Lower leg skin (tissue), 4 donors: ENCODE results near the gene AFAP1L1. TPM values are rescaled to one million over a fixed set of nuclear protein-coding genes. Genes with fewer than 3 reads are reported as not detected.

ENCODE experiments used
- DNase-seq, 2 donors: peaks; one replicate each; pipeline ENCODE4 v3.0.0-alpha.2; 2019; ENCODE audit warnings: low spot score in 2 of 2
- H3K4me3 ChIP-seq: fragments of 200-600 bp; sonication (generic); 2 replicates; pipeline ENCODE4 v1.5.1; 2017; ENCODE audit warnings: mild to moderate bottlenecking, low read depth; ENCODE audit not compliant: poor library complexity, severe bottlenecking
- POLR2A ChIP-seq, 2 donors: fragments of 450-650 bp; IDR thresholded peaks; one replicate each; pipeline ENCODE4 v1.6.1; 2016 to 2017; ENCODE audit warnings: antibody characterized with exemption in 2 of 2, mild to moderate bottlenecking in 1 of 2, moderate library complexity in 1 of 2
- WGBS, 2 donors: methylation state at CpG; one replicate each; pipeline ENCODE4 v1.1.5; 2018; 5-methylcytosine and 5-hydroxymethylcytosine counted together
- intact Hi-C: fragments of 100-400 bp; cut with DNase I; formaldehyde crosslinking; loops from one replicate; pipeline ENCODE4 v1.15.0; 2023; ENCODE audit warnings: low total_unique reads
- total RNA-seq, 4 donors: library from RNA; depleted of rRNA; stranded (reverse); fragments of >200 nt; gene quantifications; one replicate each; pipeline ENCODE4 v1.1.0, GENCODE V29; 2016
- TF ChIP-seq, protein P1 (sequence below), 3 donors: fragments of 450-650 bp; IDR thresholded peaks; one replicate each; pipeline ENCODE4 v1.5.1; 2016; ENCODE audit warnings: antibody characterized with exemption in 3 of 3, mild to moderate bottlenecking in 3 of 3, moderate library complexity in 2 of 3

AFAP1L1 gene
- total RNA-seq, 4 donors from 2014 or later, result 6.3 to 10.8 (median 8.0) TPM

DNA sequence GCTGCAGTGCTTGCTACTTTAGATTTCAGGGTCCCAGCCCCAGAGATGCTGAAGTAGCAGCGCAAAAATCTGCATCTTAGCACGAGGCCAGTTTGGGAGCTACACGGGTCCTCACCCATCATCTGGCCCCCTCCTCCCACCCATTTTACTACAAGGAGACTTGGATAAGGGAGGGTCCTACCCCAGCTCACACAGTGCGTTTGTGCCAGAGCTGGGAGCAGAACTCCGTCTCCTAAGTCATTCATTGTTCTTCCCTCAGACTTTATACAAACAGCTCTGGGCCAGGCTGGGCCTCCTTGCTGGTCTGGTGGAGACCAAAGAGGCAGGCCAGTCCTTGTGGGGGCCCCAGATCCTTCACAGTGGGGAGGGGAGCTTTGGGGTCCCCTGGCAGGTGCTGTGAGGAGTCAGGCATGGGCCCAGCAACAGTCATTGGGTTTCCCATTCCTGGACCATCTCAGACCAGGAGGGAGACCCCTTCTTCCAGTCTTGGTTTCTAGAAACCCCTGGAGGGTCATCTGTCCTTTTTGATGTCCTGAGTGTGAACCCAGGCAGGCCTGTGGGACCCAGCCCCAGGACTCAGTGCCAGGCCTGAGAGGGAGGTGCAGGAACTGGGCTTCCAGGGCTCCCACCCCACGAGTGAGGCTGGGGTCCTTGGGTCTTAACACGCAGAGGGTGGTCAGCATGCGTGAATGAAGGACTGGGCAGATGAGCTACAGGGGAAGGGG is 109.8 kb downstream of the AFAP1L1 start:
- TF ChIP-seq, protein P1, sequence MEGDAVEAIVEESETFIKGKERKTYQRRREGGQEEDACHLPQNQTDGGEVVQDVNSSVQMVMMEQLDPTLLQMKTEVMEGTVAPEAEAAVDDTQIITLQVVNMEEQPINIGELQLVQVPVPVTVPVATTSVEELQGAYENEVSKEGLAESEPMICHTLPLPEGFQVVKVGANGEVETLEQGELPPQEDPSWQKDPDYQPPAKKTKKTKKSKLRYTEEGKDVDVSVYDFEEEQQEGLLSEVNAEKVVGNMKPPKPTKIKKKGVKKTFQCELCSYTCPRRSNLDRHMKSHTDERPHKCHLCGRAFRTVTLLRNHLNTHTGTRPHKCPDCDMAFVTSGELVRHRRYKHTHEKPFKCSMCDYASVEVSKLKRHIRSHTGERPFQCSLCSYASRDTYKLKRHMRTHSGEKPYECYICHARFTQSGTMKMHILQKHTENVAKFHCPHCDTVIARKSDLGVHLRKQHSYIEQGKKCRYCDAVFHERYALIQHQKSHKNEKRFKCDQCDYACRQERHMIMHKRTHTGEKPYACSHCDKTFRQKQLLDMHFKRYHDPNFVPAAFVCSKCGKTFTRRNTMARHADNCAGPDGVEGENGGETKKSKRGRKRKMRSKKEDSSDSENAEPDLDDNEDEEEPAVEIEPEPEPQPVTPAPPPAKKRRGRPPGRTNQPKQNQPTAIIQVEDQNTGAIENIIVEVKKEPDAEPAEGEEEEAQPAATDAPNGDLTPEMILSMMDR (IDR thresholded peaks at IDR 0.05), result no peak
- TF ChIP-seq POLR2A (IDR thresholded peaks at IDR 0.05), result no peak
- no peak overlapping the region for H3K4me3 ChIP-seq
- no peak for DNase-seq
- intact Hi-C loops, result loop anchor here (5.0 to 10.0 kb wide), 3 partner anchors 51 to 236 kb away; no protein-coding TSS in a partner anchor
- 49 to 58% methylated on average over 8 of the region's 8 CpGs for WGBS, 2 donors

DNA sequence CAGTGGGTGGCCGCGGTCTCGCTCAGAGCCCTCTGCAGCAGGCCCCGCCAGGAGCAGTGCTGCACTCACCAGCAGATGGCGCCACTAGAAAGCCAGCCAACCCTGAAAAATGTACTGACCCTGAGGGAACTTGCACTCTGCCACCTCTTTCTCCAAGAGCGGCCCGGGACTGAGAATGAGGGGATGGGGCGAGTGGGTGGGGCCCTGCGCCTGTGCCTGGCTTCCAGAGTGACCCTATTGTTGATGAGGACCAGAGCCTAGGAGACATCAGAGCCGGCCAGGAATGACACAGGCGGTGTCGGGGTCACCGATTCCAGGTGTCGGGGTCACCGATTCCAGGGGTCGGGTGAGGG is 110.3 kb downstream of the AFAP1L1 start:
- TF ChIP-seq, protein P1 (IDR thresholded peaks at IDR 0.05), result peak in 1 of 3 donors; percentile 68
- TF ChIP-seq POLR2A (IDR thresholded peaks at IDR 0.05), result no peak
- 26% methylated on average over 16 of the region's 16 CpGs for WGBS, 2 donors
- peak; percentile 68 to 95 for DNase-seq
- H3K4me3 ChIP-seq, result no peak overlapping the region
- intact Hi-C loops, result loop anchor here (5.0 to 10.0 kb wide), 3 partner anchors 50 to 235 kb away; no protein-coding TSS in a partner anchor

DNA sequence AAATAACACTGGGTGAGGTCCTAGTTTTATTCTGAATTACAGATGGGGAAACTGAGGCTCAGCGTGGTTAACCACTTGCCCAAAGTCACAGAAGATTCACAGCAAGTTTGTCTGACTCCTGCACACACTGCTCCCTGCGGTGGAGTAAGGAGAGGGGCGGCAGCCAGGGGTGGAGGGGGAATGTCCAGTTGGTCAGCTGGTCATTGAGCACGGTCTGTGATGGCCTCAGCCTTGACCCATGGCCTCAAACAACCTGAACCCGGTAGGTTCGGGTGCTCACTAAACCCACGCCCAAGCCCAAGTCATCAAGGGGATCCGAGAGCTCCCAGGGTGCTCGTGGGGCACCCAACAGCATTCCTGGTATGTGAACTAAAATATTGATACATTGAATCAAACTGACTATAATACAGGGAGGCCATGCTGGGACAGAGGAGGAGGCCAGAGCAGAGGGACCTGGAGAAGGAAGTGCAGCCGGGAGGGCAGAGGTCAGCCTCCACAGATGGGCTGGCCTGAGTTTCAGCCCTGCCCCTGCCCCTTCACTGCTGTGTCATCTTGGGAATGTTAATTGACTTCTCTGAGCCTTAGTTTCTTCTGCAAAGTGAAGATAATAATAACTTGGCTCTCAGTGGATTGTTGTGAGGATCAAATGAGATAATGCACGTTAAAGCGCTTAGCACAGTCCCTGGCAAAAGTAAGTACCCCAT is 111.0 kb downstream of the AFAP1L1 start:
- intact Hi-C loops, result loop anchor here (5.0 to 10.0 kb wide), 3 partner anchors 50 to 235 kb away; no protein-coding TSS in a partner anchor
- no peak for DNase-seq
- no peak for TF ChIP-seq POLR2A (IDR thresholded peaks at IDR 0.05)
- TF ChIP-seq, protein P1 (IDR thresholded peaks at IDR 0.05), result no peak
- WGBS, 2 donors, result 73 to 80% methylated on average over 12 of the region's 12 CpGs
- no peak overlapping the region for H3K4me3 ChIP-seq

DNA sequence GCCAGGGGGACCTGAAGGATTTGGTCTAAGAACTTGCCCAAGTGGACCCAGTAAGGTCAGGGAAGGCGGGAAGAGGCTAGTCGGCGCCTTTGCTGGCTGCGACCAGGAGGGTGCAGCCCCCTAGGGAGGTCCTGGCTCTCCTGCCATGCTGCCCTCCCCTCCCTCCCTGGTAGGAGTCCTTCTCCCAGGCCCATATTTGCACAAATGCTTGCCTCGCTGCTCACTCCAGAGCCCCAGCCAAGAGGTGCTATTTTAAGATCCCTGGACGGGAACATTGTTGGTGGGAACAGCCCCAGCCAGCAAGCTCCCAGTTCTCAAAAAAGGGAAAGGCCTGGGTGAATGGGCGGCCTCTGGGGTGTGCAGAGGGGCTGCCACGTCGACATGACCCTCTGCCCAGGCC is 111.7 kb downstream of the AFAP1L1 start:
- WGBS, 2 donors, result 72 to 74% methylated on average over 9 of the region's 9 CpGs
- no peak overlapping the region for H3K4me3 ChIP-seq

DNA sequence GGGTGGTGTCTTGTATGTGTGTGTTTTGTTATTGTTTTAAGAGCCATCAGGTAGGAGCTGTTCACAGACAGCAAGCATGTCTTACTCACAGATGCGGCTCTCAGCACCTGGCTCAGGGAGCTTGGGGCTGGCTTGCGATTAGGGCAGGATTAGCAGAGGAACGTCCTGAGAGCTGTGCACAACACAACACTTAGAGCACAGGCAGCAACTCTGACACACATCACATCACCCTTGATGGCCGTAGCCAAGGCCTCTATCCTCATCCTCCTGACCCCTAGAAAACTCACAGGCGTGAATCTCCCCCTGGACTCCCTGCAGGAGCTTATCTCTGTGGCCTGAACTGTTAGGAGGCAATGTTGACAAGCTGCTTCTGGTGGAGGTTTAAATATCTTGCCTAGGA is 114.5 kb downstream of the AFAP1L1 start:
- DNase-seq, result no peak
- TF ChIP-seq, protein P1 (IDR thresholded peaks at IDR 0.05), result no peak
- no peak for TF ChIP-seq POLR2A (IDR thresholded peaks at IDR 0.05)
- WGBS, 2 donors, result 80 to 82% methylated on average over 5 of the region's 5 CpGs
- intact Hi-C loops, result loop anchor here (10.0 kb wide), 1 partner anchor 179 kb away; no protein-coding TSS in a partner anchor
- H3K4me3 ChIP-seq, result no peak overlapping the region

More for the DNA sequence above, 111.7 kb downstream of the AFAP1L1 start:
- intact Hi-C loops, result loop anchor here (5.0 to 10.0 kb wide), 3 partner anchors 49 to 234 kb away; no protein-coding TSS in a partner anchor
- no peak for DNase-seq
- TF ChIP-seq, protein P1 (IDR thresholded peaks at IDR 0.05), result no peak
- TF ChIP-seq POLR2A (IDR thresholded peaks at IDR 0.05), result no peak
